ENCODE results near the gene CARD10.

- TF ChIP-seq CTCF (optimal IDR thresholded peaks at IDR 0.05 in 1 of 3, IDR thresholded peaks at IDR 0.05 in 1 of 3, conservative IDR thresholded peaks at IDR 0.05 in 1 of 3; ENCODE audit: extremely low read depth in 1 of 3, insufficient read depth in 2 of 3, low read length in 3 of 3) (no peak), EZH2 (IDR thresholded peaks at IDR 0.05; ENCODE audit: low read length) (no peak)
Observed at GRCh38 chr22:37470087-37470445, 49.1 kb downstream of the CARD10 start.

Measured in keratinocyte (primary cell).